Right lobe of liver (tissue), 6 donors: ENCODE data around the gene WDHD1. TPM values are rescaled to one million over a fixed set of nuclear protein-coding genes. Genes with fewer than 3 reads are reported as not detected.

Experiments
- ATAC-seq, 4 donors: fragments of 200-7000 bp; cut with Tn5 transposase; one replicate each; pipeline ENCODE4 v1.9.1; 2020; ENCODE audit warnings: mild to moderate bottlenecking in 4 of 4, moderate library complexity in 4 of 4
- DNase-seq, 3 donors: peaks; one replicate each; pipeline ENCODE4 v3.0.0-alpha.2; 2020
- H3K27ac ChIP-seq, 3 donors: fragments of 200-600 bp; one replicate each; pipeline ENCODE4 v1.8.0; 2022
- H3K27me3 ChIP-seq, 2 donors: fragments of 200-600 bp; one replicate each; pipeline ENCODE4 v1.8.0; 2022
- H3K36me3 ChIP-seq, 4 donors: fragments of 200-600 bp; sonication (generic) in 1 of 4; one replicate each; pipeline versions ENCODE4 v1.5.1 to v1.8.0; 2017 to 2022; ENCODE audit warnings: control low read depth in 1 of 4
- H3K4me1 ChIP-seq, 4 donors: fragments of 200-600 bp; sonication (generic) in 1 of 4; one replicate each; pipeline versions ENCODE4 v1.5.1 to v1.8.0; 2017 to 2022; ENCODE audit warnings: control low read depth in 1 of 4
- H3K4me3 ChIP-seq, 3 donors: fragments of 200-600 bp; one replicate each; pipeline ENCODE4 v1.8.0; 2022
- H3K9me3 ChIP-seq, 4 donors: fragments of 200-600 bp; sonication (generic) in 1 of 4; one replicate each; pipeline versions ENCODE4 v1.5.1 to v1.8.0; 2017 to 2022; ENCODE audit warnings: control low read depth in 1 of 4
- CTCF ChIP-seq, 4 donors: fragments of 200-600 bp in 3 of 4; fragments of 450-650 bp in 1 of 4; IDR thresholded peaks; one replicate each; pipeline versions ENCODE4 v1.5.1 to v1.8.0; 2016 to 2022; ENCODE audit warnings: antibody characterized with exemption in 4 of 4, mild to moderate bottlenecking in 2 of 4
- POLR2A ChIP-seq: fragments of 450-650 bp; IDR thresholded peaks from one replicate; pipeline ENCODE4 v1.6.1; 2017; ENCODE audit warnings: antibody characterized with exemption, mild to moderate bottlenecking
- WGBS: methylation state at CpG from one replicate; pipeline ENCODE4 v1.1.6; 2018; ENCODE audit warnings: low coverage, low lambda C conversion rate; ENCODE audit not compliant: insufficient coverage; ENCODE audit errors: missing lambda C conversion rate; 5-methylcytosine and 5-hydroxymethylcytosine counted together
- intact Hi-C, 2 donors: fragments of 100-400 bp; cut with DNase I; formaldehyde crosslinking; loops; one replicate each; pipeline versions ENCODE4 v1.11.2 to v1.14.1; 2022
- long read RNA-seq: library from polyadenylated mRNA; unstranded; transcript quantifications from one replicate; pipeline ENCODE4 v2.0.0, GENCODE V29; 2019
- total RNA-seq, 6 experiments: library from RNA; depleted of rRNA in 2 of 6; stranded (reverse); fragments of >200 nt in 2 of 6; fragmentation: NEBNext Ultra II Directional in 3 of 6; extraction: Animal tissue kit (Norgen Biotek cat#: 25700) in 3 of 6; gene quantifications; one replicate each; pipeline versions ENCODE4 v1.1.0 to v1.2.4, GENCODE V29; 2016 to 2023
- donor health status: DM: no; HTN: yes; CAD: no.
- donor health status: DM: no; HTN: no; CAD: no.
- donor health status: DM: no; HTN: no; CAD: no.
- donor health status: DM: no; HTN: yes; CAD: no.
- donor health status: DM: no; HTN: yes; CAD: no.

The WDHD1 gene
- total RNA-seq = 1 to 10 TPM in 4 of 6 experiments, under 1 TPM in 2; 0.53 to 2.6 (median 1.3) TPM
- long read RNA-seq = 0 reads

- Histone ChIP-seq H3K4me1 (peaks cover 0 to 15% (median 3%) of the 10 kb centered on the region in 4 donors), H3K36me3 (no peaks in the 10 kb centered on the region), H3K4me3 (peak within 1 kb of the TSS; percentile 69 to 84 (median 73)), H3K9me3 (no peaks in the 10 kb centered on the region), H3K27ac (peak within 1 kb of the TSS; percentile 27 to 65 (median 49)), H3K27me3 (no peaks in the 10 kb centered on the region)
- intact Hi-C loops = no loop called here
- peak in 3 of 4 donors; percentile 8 to 36 (median 26) for TF ChIP-seq CTCF (IDR thresholded peaks at IDR 0.05)
- peak; percentile 85 for TF ChIP-seq POLR2A
- 0% methylated on average over 9 of the region's 56 CpGs for WGBS
- peak; percentile 96 to 97 (median 97) for DNase-seq
- ATAC-seq = peak; percentile 99 to 100 (median 100)
Observed at GRCh38 chr14:55026793-55027561, at the start of gene WDHD1, which contains the start of gene SOCS4. WDHD1 (minus strand) TSS chr14:55027099; CDS start chr14:55026787, 312 bp downstream. SOCS4 (plus strand) TSS chr14:55027236; CDS start chr14:55043042, 15,806 bp downstream.

- no peaks in the 10 kb centered on the region for H3K27me3 ChIP-seq
- H3K4me3 ChIP-seq = no peak overlapping the region
- H3K27ac ChIP-seq = no peak overlapping the region
- intact Hi-C loops = no loop called here
- no peaks in the 10 kb centered on the region for H3K36me3 ChIP-seq
- 57% methylated on average over 2 of the region's 3 CpGs for WGBS
- DNase-seq = no peak
- no peaks in the 10 kb centered on the region for H3K9me3 ChIP-seq
- no peaks in the 10 kb centered on the region for H3K4me1 ChIP-seq
- ATAC-seq = no peak
- TF ChIP-seq CTCF (IDR thresholded peaks at IDR 0.05) (no peak), POLR2A (no peak)
Observed at GRCh38 chr14:55075628-55076175, 48.8 kb upstream of the WDHD1 start.

GRCh38 chr14:55074662-55075061 lies 47.8 kb upstream of the WDHD1 start:
- Histone ChIP-seq H3K4me3 (no peak overlapping the region), H3K4me1 (no peaks in the 10 kb centered on the region), H3K27me3 (no peaks in the 10 kb centered on the region), H3K9me3 (no peaks in the 10 kb centered on the region), H3K36me3 (no peaks in the 10 kb centered on the region), H3K27ac (no peak overlapping the region)
- ATAC-seq = no peak
- no peak for TF ChIP-seq CTCF (IDR thresholded peaks at IDR 0.05)
- TF ChIP-seq POLR2A = no peak
- 6% methylated on average over 5 of the region's 5 CpGs for WGBS
- intact Hi-C loops = no loop called here
- no peak for DNase-seq

GRCh38 chr14:55073856-55074255 lies 47.0 kb upstream of the WDHD1 start:
- no peaks in the 10 kb centered on the region for H3K9me3 ChIP-seq
- H3K4me3 ChIP-seq = no peak overlapping the region
- ATAC-seq (no peak), DNase-seq (no peak)
- no peaks in the 10 kb centered on the region for H3K36me3 ChIP-seq
- no peaks in the 10 kb centered on the region for H3K27me3 ChIP-seq
- no peaks in the 10 kb centered on the region for H3K4me1 ChIP-seq
- TF ChIP-seq POLR2A (no peak), CTCF (IDR thresholded peaks at IDR 0.05) (no peak)
- intact Hi-C loops = no loop called here
- 79% methylated on average over 2 of the region's 2 CpGs for WGBS
- no peak overlapping the region for H3K27ac ChIP-seq
